Thymus (tissue), 11 donors: Measurements from ENCODE around the gene CCDC197. TPM values are rescaled to one million over a fixed set of nuclear protein-coding genes. Genes with fewer than 3 reads are reported as not detected.

ENCODE experiments used
- DNase-seq, 9 donors: peaks; one replicate each; pipeline ENCODE4 v3.0.0-alpha.2; 2013; ENCODE audit warnings: low spot score in 9 of 9, low read depth in 6 of 9, missing footprints in 1 of 9
- H3K27ac ChIP-seq, 2 donors: one replicate each; pipeline ENCODE4 v1.5.1; 2013; ENCODE audit warnings: control low read depth in 1 of 2, low read depth in 1 of 2, low read length in 1 of 2, mild to moderate bottlenecking in 1 of 2, moderate library complexity in 1 of 2
- H3K27me3 ChIP-seq, 2 donors: one replicate each; pipeline ENCODE4 v1.5.1; 2013; ENCODE audit warnings: low read length in 1 of 2; ENCODE audit not compliant: control insufficient read depth in 2 of 2, insufficient read depth in 1 of 2
- H3K36me3 ChIP-seq, 2 donors: one replicate each; pipeline ENCODE4 v1.5.1; 2013; ENCODE audit warnings: low read length in 1 of 2, mild to moderate bottlenecking in 1 of 2, moderate library complexity in 1 of 2; ENCODE audit not compliant: control insufficient read depth in 2 of 2, insufficient read depth in 2 of 2
- H3K4me1 ChIP-seq, 2 donors: one replicate each; pipeline ENCODE4 v1.5.1; 2013; ENCODE audit warnings: low read length in 2 of 2; ENCODE audit not compliant: control insufficient read depth in 2 of 2, insufficient read depth in 2 of 2
- H3K4me3 ChIP-seq, 2 donors: one replicate each; pipeline ENCODE4 v1.5.1; 2013; ENCODE audit warnings: low read length in 2 of 2, control low read depth in 1 of 2, mild to moderate bottlenecking in 1 of 2
- H3K9me3 ChIP-seq, 2 donors: one replicate each; pipeline ENCODE4 v1.5.1; 2013; ENCODE audit warnings: low read length in 1 of 2, mild to moderate bottlenecking in 1 of 2; ENCODE audit not compliant: control insufficient read depth in 2 of 2, insufficient read depth in 1 of 2
- WGBS: extraction: QIAGEN DNeasy Blood & Tissue Kit; methylation state at CpG from one replicate; pipeline ENCODE4 v1.1.7; 2013; 5-methylcytosine and 5-hydroxymethylcytosine counted together
- polyA plus RNA-seq: library from polyadenylated mRNA; stranded (reverse); fragments of 200-250 nt; gene quantifications from one replicate; pipeline ENCODE4 v1.2.3, GENCODE V29; 2013
- total RNA-seq: library from RNA; stranded (reverse); fragments of 120-200 nt; gene quantifications from one replicate; pipeline ENCODE4 v1.2.4, GENCODE V29; 2013
- donor health status: healthy.

Gene CCDC197
- total and polyA plus RNA-seq, 2 donors: not detected

GRCh38 chr14:93967637-93968250, 29.4 kb upstream of the CCDC197 start:
- 56% methylated on average over 10 of the region's 10 CpGs for WGBS
- no peak overlapping the region for H3K4me3 ChIP-seq
- no peak overlapping the region for H3K27ac ChIP-seq

GRCh38 chr14:93969082-93969828, 27.8 kb upstream of the CCDC197 start:
- WGBS: 43% methylated on average over 12 of the region's 12 CpGs
- peaks cover 0 to 31% of the 10 kb centered on the region in 2 donors for H3K27me3 ChIP-seq
- no peak overlapping the region for H3K27ac ChIP-seq
- no peaks in the 10 kb centered on the region for H3K36me3 ChIP-seq
- no peak for DNase-seq
- H3K9me3 ChIP-seq: no peaks in the 10 kb centered on the region
- H3K4me1 ChIP-seq: peaks cover 0 to 12% of the 10 kb centered on the region in 2 donors
- no peak overlapping the region for H3K4me3 ChIP-seq

More at GRCh38 chr14:93967637-93968250, 29.4 kb upstream of the CCDC197 start:
- no peaks in the 10 kb centered on the region for H3K9me3 ChIP-seq
- H3K27me3 ChIP-seq: peaks cover 0 to 23% of the 10 kb centered on the region in 2 donors
- DNase-seq: peak in 1 of 9 donors; percentile 21
- H3K4me1 ChIP-seq: peaks cover 0 to 18% of the 10 kb centered on the region in 2 donors
- no peaks in the 10 kb centered on the region for H3K36me3 ChIP-seq

GRCh38 chr14:93970585-93970964, 26.5 kb upstream of the CCDC197 start:
- WGBS: 26% methylated on average over 9 of the region's 9 CpGs
- Histone ChIP-seq H3K27me3 (peaks cover 0 to 39% of the 10 kb centered on the region in 2 donors), H3K4me3 (peak overlapping the region in 1 of 2 donors; percentile 26), H3K4me1 (peaks cover 0 to 12% of the 10 kb centered on the region in 2 donors), H3K27ac (no peak overlapping the region), H3K36me3 (no peaks in the 10 kb centered on the region), H3K9me3 (no peaks in the 10 kb centered on the region)
- DNase-seq: peak in 1 of 9 donors; percentile 30

GRCh38 chr14:93970965-93971634, 26.0 kb upstream of the CCDC197 start:
- Histone ChIP-seq H3K27me3 (peaks cover 0 to 39% of the 10 kb centered on the region in 2 donors), H3K4me3 (peak overlapping the region in 1 of 2 donors; percentile 26), H3K36me3 (no peaks in the 10 kb centered on the region), H3K4me1 (peaks cover 0 to 12% of the 10 kb centered on the region in 2 donors), H3K9me3 (no peaks in the 10 kb centered on the region), H3K27ac (no peak overlapping the region)
- DNase-seq: peak in 1 of 9 donors; percentile 27
- 18% methylated on average over 15 of the region's 15 CpGs for WGBS

- no peak overlapping the region for H3K4me3 ChIP-seq
- peaks cover 0 to 39% of the 10 kb centered on the region in 2 donors for H3K27me3 ChIP-seq
- H3K9me3 ChIP-seq: no peaks in the 10 kb centered on the region
- no peak overlapping the region for H3K27ac ChIP-seq
- H3K4me1 ChIP-seq: peaks cover 0 to 12% of the 10 kb centered on the region in 2 donors
- WGBS: 97% methylated on average over 3 of the region's 3 CpGs
- H3K36me3 ChIP-seq: no peaks in the 10 kb centered on the region
- DNase-seq: no peak
Measured at GRCh38 chr14:93971635-93972027, 25.5 kb upstream of the CCDC197 start.

GRCh38 chr14:93972618-93973205, 24.4 kb upstream of the CCDC197 start:
- H3K27ac ChIP-seq: no peak overlapping the region
- DNase-seq: no peak

GRCh38 chr14:93973607-93974006, 23.5 kb upstream of the CCDC197 start:
- Histone ChIP-seq H3K27me3 (peaks cover 0 to 42% of the 10 kb centered on the region in 2 donors), H3K4me1 (peaks cover 1 to 15% of the 10 kb centered on the region in 2 donors), H3K9me3 (peaks cover 3 to 12% of the 10 kb centered on the region in 2 donors), H3K27ac (no peak overlapping the region), H3K4me3 (no peak overlapping the region), H3K36me3 (no peaks in the 10 kb centered on the region)
- WGBS: 80% methylated on average over 6 of the region's 6 CpGs
- DNase-seq: no peak

More at GRCh38 chr14:93972618-93973205, 24.4 kb upstream of the CCDC197 start:
- 95% methylated on average over 6 of the region's 6 CpGs for WGBS
- H3K4me1 ChIP-seq: peaks cover 0 to 12% of the 10 kb centered on the region in 2 donors
- peaks cover 0 to 44% of the 10 kb centered on the region in 2 donors for H3K27me3 ChIP-seq
- peaks cover 2 to 5% of the 10 kb centered on the region in 2 donors for H3K9me3 ChIP-seq
- H3K4me3 ChIP-seq: no peak overlapping the region
- no peaks in the 10 kb centered on the region for H3K36me3 ChIP-seq

GRCh38 chr14:93974299-93974698, 22.8 kb upstream of the CCDC197 start:
- H3K27ac ChIP-seq: no peak overlapping the region
- no peaks in the 10 kb centered on the region for H3K36me3 ChIP-seq
- 96% methylated on average over 6 of the region's 6 CpGs for WGBS
- H3K27me3 ChIP-seq: peaks cover 0 to 39% of the 10 kb centered on the region in 2 donors
- no peak for DNase-seq
- peaks cover 5 to 18% of the 10 kb centered on the region in 2 donors for H3K4me1 ChIP-seq
- H3K4me3 ChIP-seq: no peak overlapping the region
- H3K9me3 ChIP-seq: peaks cover 3 to 12% of the 10 kb centered on the region in 2 donors
